ENCODE measurements around the gene COL2A1.

Gene COL2A1

GRCh38 chr12:48010366-48010970 lies 6.2 kb upstream of the COL2A1 start:
- DNase-seq, result no peak

GRCh38 chr12:48009471-48009870 lies 5.2 kb upstream of the COL2A1 start:
- no peak for DNase-seq

- no peak for DNase-seq
Measured at GRCh38 chr12:48008950-48009349, 4.7 kb upstream of the COL2A1 start.

GRCh38 chr12:48008349-48008748 lies 4.1 kb upstream of the COL2A1 start:
- no peak for DNase-seq

- DNase-seq, result no peak
Measured at GRCh38 chr12:48007206-48007605, 2.9 kb upstream of the COL2A1 start.

GRCh38 chr12:48005750-48006021 lies 1.4 kb upstream of the COL2A1 start:
- DNase-seq, result no peak

- DNase-seq, result no peak
Measured at GRCh38 chr12:48005001-48005749, 899 bp upstream of the COL2A1 start.

- DNase-seq, result peak; percentile 26
Measured at GRCh38 chr12:48003226-48004052, 837 bp downstream of the COL2A1 start.

GRCh38 chr12:48002773-48003218 lies 1.5 kb downstream of the COL2A1 start:
- DNase-seq, result no peak

GRCh38 chr12:48002414-48002730 lies 1.9 kb downstream of the COL2A1 start:
- no peak for DNase-seq

GRCh38 chr12:48001505-48002413 lies 2.5 kb downstream of the COL2A1 start:
- no peak for DNase-seq

- DNase-seq, result no peak
Measured at GRCh38 chr12:48000878-48001504, 3.3 kb downstream of the COL2A1 start.

- DNase-seq, result no peak
Measured at GRCh38 chr12:47999816-48000215, 4.5 kb downstream of the COL2A1 start.

GRCh38 chr12:47997321-47997720 lies 7.0 kb downstream of the COL2A1 start:
- DNase-seq, result no peak

GRCh38 chr12:47995981-47996401 lies 8.3 kb downstream of the COL2A1 start:
- DNase-seq, result no peak

- DNase-seq, result no peak
Measured at GRCh38 chr12:47993491-47993890, 10.8 kb downstream of the COL2A1 start.

GRCh38 chr12:47992776-47993175 lies 11.5 kb downstream of the COL2A1 start:
- DNase-seq, result no peak

GRCh38 chr12:47991106-47992061 lies 12.9 kb downstream of the COL2A1 start:
- no peak for DNase-seq

GRCh38 chr12:47990351-47991105 lies 13.7 kb downstream of the COL2A1 start:
- DNase-seq, result peak; percentile 39

- DNase-seq, result no peak
Measured at GRCh38 chr12:47989666-47990065, 14.6 kb downstream of the COL2A1 start.

GRCh38 chr12:47989023-47989417 lies 15.3 kb downstream of the COL2A1 start:
- no peak for DNase-seq

Data from hematopoietic multipotent progenitor cell treated with erythropoietin and hydrocortisone succinate and interleukin-3 and kit ligand, for 6 days (in vitro differentiated cells).